ENCODE data around the gene JHY. TPM values are rescaled to one million over a fixed set of nuclear protein-coding genes. Genes with fewer than 3 reads are reported as not detected.
A peak's percentile ranks its signal among the peaks of the same experiment; 100 is the strongest.

The JHY gene
- total RNA-seq, 2 donors from 2014 or later, result 2.1 to 4.8 TPM

GRCh38 chr11:122978299-122978620 is 95.7 kb downstream of the JHY start:
- Mint-ChIP-seq H3K27me3 (ENCODE audit: insufficient read depth) (peaks cover 100% of the 10 kb centered on the region), H3K9me3 (peaks cover 2% of the 10 kb centered on the region), H3K36me3 (ENCODE audit: low read depth) (no peaks in the 10 kb centered on the region), H3K27ac (no peak overlapping the region), H3K4me3 (no peak overlapping the region), H3K4me1 (peaks cover 25% of the 10 kb centered on the region)
- no peaks in the 10 kb centered on the region for H3K36me3 ChIP-seq (ENCODE audit: control insufficient read depth, insufficient read depth, low read length)
- no peak for DNase-seq
- H3K4me1 ChIP-seq (ENCODE audit: control insufficient read depth, insufficient read depth, low read length), result no peaks in the 10 kb centered on the region
- no peak for TF ChIP-seq CTCF (conservative IDR thresholded peaks at IDR 0.05)
- no peaks in the 10 kb centered on the region for H3K9me3 ChIP-seq (ENCODE audit: control insufficient read depth, low read length)
- H3K27me3 ChIP-seq (ENCODE audit: control insufficient read depth, insufficient read depth, low read length, poor library complexity, severe bottlenecking), result peaks cover 100% of the 10 kb centered on the region
- 8 to 16% methylated on average over 2 to 7 of the region's 7 CpGs for WGBS, 2 experiments (ENCODE audit: insufficient coverage in 1 of 2, insufficient read length in 1 of 2)
- no peak overlapping the region for H3K27ac ChIP-seq (ENCODE audit: low read depth, low read length)
- no peak overlapping the region for H3K4me3 ChIP-seq (ENCODE audit: low read length)
- H3K9ac ChIP-seq (ENCODE audit: extremely low read depth, low read length, poor library complexity, severe bottlenecking), result no peak overlapping the region

GRCh38 chr11:122979103-122979814 is 96.7 kb downstream of the JHY start:
- Mint-ChIP-seq H3K9me3 (peaks cover 2% of the 10 kb centered on the region), H3K4me3 (peak overlapping the region; percentile 50), H3K36me3 (ENCODE audit: low read depth) (no peaks in the 10 kb centered on the region), H3K27me3 (ENCODE audit: insufficient read depth) (peaks cover 100% of the 10 kb centered on the region), H3K27ac (no peak overlapping the region), H3K4me1 (peaks cover 30% of the 10 kb centered on the region)
- H3K9me3 ChIP-seq (ENCODE audit: control insufficient read depth, low read length), result no peaks in the 10 kb centered on the region
- no peaks in the 10 kb centered on the region for H3K4me1 ChIP-seq (ENCODE audit: control insufficient read depth, insufficient read depth, low read length)
- no peaks in the 10 kb centered on the region for H3K36me3 ChIP-seq (ENCODE audit: control insufficient read depth, insufficient read depth, low read length)
- H3K27ac ChIP-seq (ENCODE audit: low read depth, low read length), result no peak overlapping the region
- peak overlapping the region; percentile 13 for H3K4me3 ChIP-seq (ENCODE audit: low read length)
- TF ChIP-seq CTCF (conservative IDR thresholded peaks at IDR 0.05), result no peak
- 0 to 2% methylated on average over 6 to 42 of the region's 44 CpGs for WGBS, 2 experiments (ENCODE audit: insufficient coverage in 1 of 2, insufficient read length in 1 of 2)
- peak; percentile 74 for DNase-seq
- H3K9ac ChIP-seq (ENCODE audit: extremely low read depth, low read length, poor library complexity, severe bottlenecking), result no peak overlapping the region
- H3K27me3 ChIP-seq (ENCODE audit: control insufficient read depth, insufficient read depth, low read length, poor library complexity, severe bottlenecking), result peaks cover 100% of the 10 kb centered on the region

- H3K4me1 Mint-ChIP-seq, result peaks cover 30% of the 10 kb centered on the region
- H3K27me3 Mint-ChIP-seq (ENCODE audit: insufficient read depth), result peaks cover 99% of the 10 kb centered on the region
- no peaks in the 10 kb centered on the region for H3K36me3 ChIP-seq (ENCODE audit: control insufficient read depth, insufficient read depth, low read length)
- H3K4me3 Mint-ChIP-seq, result peak overlapping the region; percentile 50
- H3K4me1 ChIP-seq (ENCODE audit: control insufficient read depth, insufficient read depth, low read length), result no peaks in the 10 kb centered on the region
- WGBS, 2 experiments (ENCODE audit: insufficient coverage in 1 of 2, insufficient read length in 1 of 2), result 5 to 7% methylated on average over 15 to 27 of the region's 27 CpGs
- H3K9me3 ChIP-seq (ENCODE audit: control insufficient read depth, low read length), result no peaks in the 10 kb centered on the region
- H3K27me3 ChIP-seq (ENCODE audit: control insufficient read depth, insufficient read depth, low read length, poor library complexity, severe bottlenecking), result peaks cover 100% of the 10 kb centered on the region
- H3K27ac ChIP-seq (ENCODE audit: low read depth, low read length), result no peak overlapping the region
- peak; percentile 66 for DNase-seq
- H3K9me3 Mint-ChIP-seq, result peaks cover 2% of the 10 kb centered on the region
- no peak overlapping the region for H3K9ac ChIP-seq (ENCODE audit: extremely low read depth, low read length, poor library complexity, severe bottlenecking)
- H3K36me3 Mint-ChIP-seq (ENCODE audit: low read depth), result no peaks in the 10 kb centered on the region
- peak overlapping the region; percentile 10 for H3K4me3 ChIP-seq (ENCODE audit: low read length)
- no peak overlapping the region for H3K27ac Mint-ChIP-seq
- TF ChIP-seq CTCF (conservative IDR thresholded peaks at IDR 0.05), result no peak
Observed at GRCh38 chr11:122979815-122980595, 97.4 kb downstream of the JHY start.

Data from endodermal cell (in vitro differentiated cells).